MM.1S (cell line): ENCODE results near the gene SPRED2.

Source experiments
- DNase-seq: peaks from one replicate; pipeline ENCODE4 v3.0.0-alpha.2; 2015
- H2AFZ ChIP-seq: fragments of 300-600 bp; sonication (generic); 2 replicates; pipeline ENCODE4 v1.6.0; 2016; ENCODE audit warnings: antibody characterized with exemption, low read length
- H3F3A ChIP-seq: fragments of 300-600 bp; sonication (generic); 2 replicates; pipeline ENCODE4 v1.6.1; 2016; ENCODE audit warnings: mild to moderate bottlenecking, antibody characterized with exemption, low read length, moderate library complexity, mixed read lengths; ENCODE audit not compliant: insufficient read depth
- H3K27ac ChIP-seq: fragments of 300-600 bp; sonication (generic); 2 replicates; pipeline ENCODE4 v1.5.1; 2016; ENCODE audit warnings: mild to moderate bottlenecking, low read length
- H3K27me3 ChIP-seq: fragments of 300-600 bp; sonication (generic); replicated peaks from 2 replicates; pipeline ENCODE4 v1.6.0; 2016; ENCODE audit warnings: low read length; ENCODE audit not compliant: insufficient read depth
- H3K36me3 ChIP-seq: fragments of 300-600 bp; sonication (generic); replicated peaks from 2 replicates; pipeline ENCODE4 v1.6.1; 2016; ENCODE audit warnings: mild to moderate bottlenecking, low read length, mixed read lengths; ENCODE audit not compliant: insufficient read depth
- H3K4me1 ChIP-seq: fragments of 300-600 bp; sonication (generic); 2 replicates; pipeline ENCODE4 v1.6.1; 2016; ENCODE audit warnings: low read length, mixed read lengths
- H3K4me2 ChIP-seq: fragments of 300-600 bp; sonication (generic); 2 replicates; pipeline ENCODE4 v1.6.0; 2016; ENCODE audit warnings: low read depth, low read length
- H3K4me3 ChIP-seq: fragments of 300-600 bp; sonication (generic); 2 replicates; pipeline ENCODE4 v1.5.1; 2016; ENCODE audit warnings: low read length, mixed read lengths
- H3K79me2 ChIP-seq: fragments of 300-600 bp; sonication (generic); 2 replicates; pipeline ENCODE4 v1.6.1; 2016; ENCODE audit warnings: mixed run types, low read length, mixed read lengths
- H3K9ac ChIP-seq: fragments of 300-600 bp; sonication (generic); 2 replicates; pipeline ENCODE4 v1.6.1; 2016; ENCODE audit warnings: low read length, mixed read lengths
- H3K9me2 ChIP-seq: fragments of 300-600 bp; sonication (generic); replicated peaks from 2 replicates; pipeline ENCODE4 v1.6.1; 2016; ENCODE audit warnings: mild to moderate bottlenecking, low read length, mixed read lengths; ENCODE audit not compliant: insufficient read depth
- H3K9me3 ChIP-seq: fragments of 300-600 bp; sonication (generic); replicated peaks from 2 replicates; pipeline ENCODE4 v1.6.1; 2016; ENCODE audit warnings: mild to moderate bottlenecking, low read length, mixed read lengths; ENCODE audit not compliant: insufficient read depth
- H4K20me1 ChIP-seq: fragments of 300-600 bp; sonication (generic); 2 replicates; pipeline ENCODE4 v1.6.1; 2016; ENCODE audit warnings: mild to moderate bottlenecking, low read length, moderate library complexity, mixed read lengths; ENCODE audit not compliant: insufficient read depth
- EZH2 ChIP-seq: fragments of 300-600 bp; sonication (generic); optimal IDR thresholded peaks from 2 replicates; pipeline ENCODE3; 2017; ENCODE audit warnings: low read depth, mild to moderate bottlenecking, antibody characterized with exemption, low read length, mixed read lengths
- EZH2phosphoT487 ChIP-seq: fragments of 300-600 bp; sonication (generic); IDR thresholded peaks from 2 replicates; pipeline ENCODE4 v1.6.1; 2018; ENCODE audit warnings: antibody characterized with exemption, low read length
- TF ChIP-seq, protein P1 (sequence below): fragments of 300-600 bp; sonication (generic); IDR thresholded peaks from 2 replicates; pipeline ENCODE4 v1.5.1; 2016; ENCODE audit warnings: antibody characterized with exemption, low read length, mixed read lengths

SPRED2 gene

DNA sequence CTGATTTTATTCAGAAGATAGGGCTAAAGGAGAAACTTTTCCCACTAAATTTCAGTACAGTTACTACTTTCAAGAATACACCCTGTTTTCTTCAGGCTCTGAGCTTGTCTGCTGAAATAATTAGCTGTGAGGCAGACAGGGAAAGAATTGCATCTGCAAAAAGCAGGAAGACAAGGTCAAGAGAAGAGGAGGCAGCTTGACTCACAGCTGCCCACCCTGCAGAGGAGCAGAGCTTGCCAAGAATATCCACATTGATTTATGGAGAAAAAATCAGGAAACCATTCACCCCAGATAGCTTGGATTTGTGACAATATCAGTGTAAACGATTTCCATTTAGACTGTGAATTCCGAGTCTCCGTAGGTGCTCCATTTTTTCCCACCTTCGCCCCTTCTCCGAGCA lies 155.8 kb downstream of the SPRED2 start:
- H3K9me3 ChIP-seq: no peaks in the 10 kb centered on the region
- H3K27me3 ChIP-seq: no peaks in the 10 kb centered on the region
- DNase-seq: no peak
- no peak overlapping the region for H2AFZ ChIP-seq
- no peaks in the 10 kb centered on the region for H3K79me2 ChIP-seq
- H3K4me3 ChIP-seq: no peak overlapping the region
- no peaks in the 10 kb centered on the region for H3K9me2 ChIP-seq
- H3F3A ChIP-seq: no peaks in the 10 kb centered on the region
- H3K9ac ChIP-seq: no peak overlapping the region
- no peak overlapping the region for H3K4me2 ChIP-seq
- H3K4me1 ChIP-seq: peaks cover 4% of the 10 kb centered on the region; the same call in 1 of the 2 replicates
- H3K36me3 ChIP-seq: no peaks in the 10 kb centered on the region; the same call in 1 of the 2 replicates
- H3K27ac ChIP-seq: no peak overlapping the region
- H4K20me1 ChIP-seq: no peaks in the 10 kb centered on the region
- TF ChIP-seq, protein P1, sequence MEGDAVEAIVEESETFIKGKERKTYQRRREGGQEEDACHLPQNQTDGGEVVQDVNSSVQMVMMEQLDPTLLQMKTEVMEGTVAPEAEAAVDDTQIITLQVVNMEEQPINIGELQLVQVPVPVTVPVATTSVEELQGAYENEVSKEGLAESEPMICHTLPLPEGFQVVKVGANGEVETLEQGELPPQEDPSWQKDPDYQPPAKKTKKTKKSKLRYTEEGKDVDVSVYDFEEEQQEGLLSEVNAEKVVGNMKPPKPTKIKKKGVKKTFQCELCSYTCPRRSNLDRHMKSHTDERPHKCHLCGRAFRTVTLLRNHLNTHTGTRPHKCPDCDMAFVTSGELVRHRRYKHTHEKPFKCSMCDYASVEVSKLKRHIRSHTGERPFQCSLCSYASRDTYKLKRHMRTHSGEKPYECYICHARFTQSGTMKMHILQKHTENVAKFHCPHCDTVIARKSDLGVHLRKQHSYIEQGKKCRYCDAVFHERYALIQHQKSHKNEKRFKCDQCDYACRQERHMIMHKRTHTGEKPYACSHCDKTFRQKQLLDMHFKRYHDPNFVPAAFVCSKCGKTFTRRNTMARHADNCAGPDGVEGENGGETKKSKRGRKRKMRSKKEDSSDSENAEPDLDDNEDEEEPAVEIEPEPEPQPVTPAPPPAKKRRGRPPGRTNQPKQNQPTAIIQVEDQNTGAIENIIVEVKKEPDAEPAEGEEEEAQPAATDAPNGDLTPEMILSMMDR: no peak
- TF ChIP-seq EZH2 (no peak), EZH2phosphoT487 (no peak)

DNA sequence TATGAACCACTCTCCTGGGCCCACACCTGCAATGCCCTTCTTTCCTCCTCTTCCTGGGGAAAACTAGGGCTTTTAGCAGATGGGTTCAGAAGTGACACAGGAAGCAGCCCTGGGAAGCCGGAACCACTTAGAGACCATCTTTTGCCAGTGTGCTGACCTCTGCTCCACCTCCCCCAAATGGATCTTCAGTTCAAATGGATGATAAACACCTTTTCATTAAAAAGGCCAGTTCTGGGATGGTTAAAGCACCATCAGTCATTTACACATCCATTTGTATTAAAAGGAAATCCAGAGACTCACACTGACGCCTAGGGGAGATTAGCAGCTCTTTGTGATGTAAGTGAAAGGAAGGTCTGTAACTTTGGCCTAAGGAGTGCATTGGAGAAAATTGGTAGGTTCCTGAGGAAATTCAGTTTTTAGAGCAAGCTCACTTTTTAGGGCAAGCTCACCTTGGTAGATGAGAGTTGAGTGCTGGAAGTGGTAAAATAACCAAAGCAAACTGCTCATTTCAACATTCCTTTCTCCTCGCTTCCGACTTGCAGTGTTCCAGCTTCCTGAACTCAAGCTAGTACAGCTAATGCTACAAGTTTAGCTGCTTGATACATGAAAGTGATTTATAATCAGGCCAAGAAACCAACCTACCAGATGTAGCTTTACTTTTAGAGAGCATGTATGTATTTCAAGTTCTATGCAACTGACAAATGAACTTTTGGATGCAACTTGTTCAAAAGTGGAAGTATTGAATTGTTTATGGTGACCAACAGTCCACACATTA lies 157.1 kb downstream of the SPRED2 start:
- H3K4me1 ChIP-seq: peaks cover 4% of the 10 kb centered on the region; the same call in 1 of the 2 replicates
- H3K36me3 ChIP-seq: no peaks in the 10 kb centered on the region; the same call in 1 of the 2 replicates
- no peak overlapping the region for H3K27ac ChIP-seq
- no peaks in the 10 kb centered on the region for H3K9me3 ChIP-seq
- DNase-seq: no peak
- H3K79me2 ChIP-seq: no peaks in the 10 kb centered on the region
- H4K20me1 ChIP-seq: no peaks in the 10 kb centered on the region
- H3K27me3 ChIP-seq: no peaks in the 10 kb centered on the region
- no peaks in the 10 kb centered on the region for H3F3A ChIP-seq
- no peaks in the 10 kb centered on the region for H3K9me2 ChIP-seq
- no peak overlapping the region for H2AFZ ChIP-seq
- no peak overlapping the region for H3K4me3 ChIP-seq
- H3K9ac ChIP-seq: no peak overlapping the region
- no peak overlapping the region for H3K4me2 ChIP-seq
- TF ChIP-seq EZH2 (no peak), EZH2phosphoT487 (no peak)
- TF ChIP-seq, protein P1: no peak

DNA sequence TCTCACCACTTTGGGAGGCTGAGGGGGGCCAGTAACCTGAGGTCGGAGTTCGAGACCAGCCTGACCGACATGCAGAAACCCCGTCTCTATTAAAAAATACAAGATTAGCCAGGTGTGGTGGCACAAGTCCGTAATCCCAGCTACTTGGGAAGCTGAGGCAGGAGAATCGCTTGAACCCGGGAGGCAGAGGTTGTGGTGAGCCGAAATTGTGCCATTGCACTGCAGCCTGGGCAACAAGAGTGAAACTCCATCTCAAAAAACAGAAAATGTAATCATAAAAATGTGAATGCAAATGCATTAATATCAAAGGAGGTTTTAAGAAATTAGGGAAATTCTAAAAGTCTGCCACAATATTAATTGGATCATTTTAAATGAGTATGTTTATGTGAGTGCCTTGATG lies 159.1 kb downstream of the SPRED2 start:
- Histone ChIP-seq H3K9me2 (no peaks in the 10 kb centered on the region), H3K4me2 (no peak overlapping the region), H3K27ac (no peak overlapping the region), H4K20me1 (no peaks in the 10 kb centered on the region), H3K79me2 (no peaks in the 10 kb centered on the region), H3K4me3 (no peak overlapping the region), H3K9ac (no peak overlapping the region), H3K36me3 (no peaks in the 10 kb centered on the region; the same call in 1 of the 2 replicates), H3K4me1 (peaks cover under 1% of the 10 kb centered on the region; the same call in 1 of the 2 replicates), H3K27me3 (no peaks in the 10 kb centered on the region), H3F3A (no peaks in the 10 kb centered on the region), H3K9me3 (no peaks in the 10 kb centered on the region), H2AFZ (no peak overlapping the region)
- no peak for DNase-seq
- TF ChIP-seq, protein P1: no peak
- TF ChIP-seq EZH2phosphoT487 (no peak), EZH2 (no peak)
